ENCODE results near the gene RAD51B.

Gene RAD51B

DNA sequence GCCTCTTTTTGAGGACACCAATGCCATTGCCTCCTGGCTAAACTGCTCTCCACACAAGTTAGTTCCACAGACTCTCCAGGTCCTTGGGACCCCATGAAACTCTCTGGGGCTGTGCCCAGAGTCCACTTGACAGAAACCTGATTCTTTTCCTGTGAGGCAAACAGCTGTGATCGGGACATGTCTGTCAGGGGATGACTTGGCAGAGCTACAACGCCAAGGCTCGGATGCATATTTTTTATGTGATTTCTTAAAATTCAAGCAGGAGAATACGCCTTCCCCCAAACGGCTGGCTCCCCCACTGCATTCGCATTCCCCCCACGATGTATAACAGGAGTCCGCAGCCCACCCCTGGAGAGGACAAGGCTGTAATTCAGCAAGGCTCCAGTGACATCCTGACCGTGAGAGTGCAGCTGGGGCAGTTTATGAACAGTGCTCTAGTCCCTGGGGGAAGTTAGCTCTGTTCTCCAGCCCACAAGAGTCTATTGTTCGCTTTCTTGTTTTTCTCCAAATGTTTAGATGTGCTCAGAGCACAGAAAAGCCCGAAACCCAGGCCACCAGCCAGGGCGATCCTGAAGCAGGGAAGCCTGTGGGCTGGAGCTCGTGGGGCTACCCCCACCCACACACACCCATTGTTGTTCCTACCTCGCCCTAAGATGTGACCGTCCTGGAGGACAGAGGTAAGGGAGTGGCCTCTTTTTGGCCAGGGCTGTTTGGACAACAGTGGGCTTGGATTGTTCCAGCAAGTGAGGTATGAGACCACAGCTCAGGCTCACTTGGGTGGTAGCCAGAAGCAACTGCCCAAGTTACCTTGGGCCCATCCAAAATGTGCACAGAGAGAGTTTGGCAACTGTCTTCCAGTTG lies 813.8 kb downstream of the RAD51B start:
- TF ChIP-seq, protein P1, sequence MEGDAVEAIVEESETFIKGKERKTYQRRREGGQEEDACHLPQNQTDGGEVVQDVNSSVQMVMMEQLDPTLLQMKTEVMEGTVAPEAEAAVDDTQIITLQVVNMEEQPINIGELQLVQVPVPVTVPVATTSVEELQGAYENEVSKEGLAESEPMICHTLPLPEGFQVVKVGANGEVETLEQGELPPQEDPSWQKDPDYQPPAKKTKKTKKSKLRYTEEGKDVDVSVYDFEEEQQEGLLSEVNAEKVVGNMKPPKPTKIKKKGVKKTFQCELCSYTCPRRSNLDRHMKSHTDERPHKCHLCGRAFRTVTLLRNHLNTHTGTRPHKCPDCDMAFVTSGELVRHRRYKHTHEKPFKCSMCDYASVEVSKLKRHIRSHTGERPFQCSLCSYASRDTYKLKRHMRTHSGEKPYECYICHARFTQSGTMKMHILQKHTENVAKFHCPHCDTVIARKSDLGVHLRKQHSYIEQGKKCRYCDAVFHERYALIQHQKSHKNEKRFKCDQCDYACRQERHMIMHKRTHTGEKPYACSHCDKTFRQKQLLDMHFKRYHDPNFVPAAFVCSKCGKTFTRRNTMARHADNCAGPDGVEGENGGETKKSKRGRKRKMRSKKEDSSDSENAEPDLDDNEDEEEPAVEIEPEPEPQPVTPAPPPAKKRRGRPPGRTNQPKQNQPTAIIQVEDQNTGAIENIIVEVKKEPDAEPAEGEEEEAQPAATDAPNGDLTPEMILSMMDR (IDR thresholded peaks at IDR 0.05; ENCODE audit: low read length, missing control alignments), result no peak
- no peak overlapping the region for H3K4me3 ChIP-seq (replicated peaks; ENCODE audit: low read depth, low read length)
- peak; percentile 84 for DNase-seq (ENCODE audit: low read depth)

DNA sequence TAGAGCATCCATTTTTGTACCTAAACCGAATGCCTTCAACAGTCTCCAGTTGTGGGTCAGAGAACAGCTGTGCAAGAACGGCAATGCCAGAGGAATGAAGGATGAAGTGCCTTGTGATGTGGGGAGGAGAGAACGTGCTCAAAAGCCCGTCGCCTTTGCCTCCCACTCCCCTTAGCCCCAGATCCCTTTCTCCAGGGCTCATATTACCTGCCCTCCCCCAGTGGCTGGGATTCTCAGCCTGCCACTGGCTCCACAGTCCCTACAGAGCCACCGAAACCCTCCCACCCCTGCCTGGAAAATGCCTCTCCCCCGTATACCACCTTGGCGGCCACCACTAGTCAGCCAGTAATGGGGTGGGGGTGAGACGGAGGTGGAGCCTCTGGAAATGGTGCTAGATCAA lies 814.8 kb downstream of the RAD51B start:
- H3K4me3 ChIP-seq (replicated peaks; ENCODE audit: low read depth, low read length), result no peak overlapping the region
- no peak for DNase-seq (ENCODE audit: low read depth)
- TF ChIP-seq, protein P1 (IDR thresholded peaks at IDR 0.05; ENCODE audit: low read length, missing control alignments), result no peak

DNA sequence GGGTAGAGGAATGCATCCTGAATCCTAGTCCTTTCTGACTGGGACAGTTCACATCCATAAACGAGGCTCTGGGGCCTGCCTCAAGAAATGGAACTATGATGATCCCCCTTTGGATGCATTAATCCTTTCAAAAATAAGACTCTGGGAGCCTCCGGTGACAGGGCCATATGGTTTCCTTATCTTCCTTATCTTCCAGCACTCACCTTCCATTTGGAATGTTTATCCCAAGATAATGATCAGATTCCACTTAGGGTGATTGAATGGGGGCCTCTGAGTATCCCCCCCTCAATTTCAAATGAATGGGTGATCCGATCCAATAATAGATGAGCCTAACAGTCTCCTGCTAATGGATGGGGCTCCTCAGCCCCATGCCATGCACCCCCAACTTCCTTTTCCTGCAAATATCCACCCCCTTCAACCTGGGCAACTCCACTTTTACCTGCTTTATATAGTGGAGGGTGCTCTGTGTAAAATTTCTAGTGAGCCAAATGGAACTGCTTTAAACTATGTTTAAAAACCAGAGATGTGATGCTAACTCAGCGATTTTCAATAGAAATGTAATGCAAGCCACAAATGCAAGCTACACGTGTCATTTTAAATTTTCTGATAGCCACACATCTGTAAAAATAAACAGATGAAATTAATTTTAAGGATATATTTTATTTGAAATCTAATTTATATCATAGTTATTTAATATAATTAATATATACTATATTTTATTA lies 815.5 kb downstream of the RAD51B start:
- TF ChIP-seq, protein P1 (IDR thresholded peaks at IDR 0.05; ENCODE audit: low read length, missing control alignments), result no peak
- H3K4me3 ChIP-seq (replicated peaks; ENCODE audit: low read depth, low read length), result no peak overlapping the region
- DNase-seq (ENCODE audit: low read depth), result no peak

DNA sequence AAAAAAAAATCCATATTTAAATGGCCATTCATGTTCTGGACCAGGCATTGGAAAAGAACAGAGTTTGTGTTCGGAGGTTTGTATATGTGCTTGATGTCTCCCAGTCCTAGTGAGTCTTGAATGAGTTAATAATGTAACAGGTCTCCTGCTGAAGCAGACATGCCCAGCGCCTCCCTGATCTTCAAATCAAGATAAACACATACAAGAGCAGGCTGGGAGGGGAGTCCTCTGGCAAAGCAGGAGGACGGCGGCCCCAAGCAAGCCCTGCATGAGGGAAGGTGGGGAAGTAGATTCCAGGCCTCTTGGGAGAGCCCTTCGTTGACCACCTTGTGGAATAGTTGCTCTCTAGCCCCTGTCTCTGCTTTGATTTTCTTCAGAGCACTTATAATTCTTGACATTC lies 817.0 kb downstream of the RAD51B start:
- TF ChIP-seq, protein P1 (IDR thresholded peaks at IDR 0.05; ENCODE audit: low read length, missing control alignments), result no peak
- no peak overlapping the region for H3K4me3 ChIP-seq (replicated peaks; ENCODE audit: low read depth, low read length)
- DNase-seq (ENCODE audit: low read depth), result no peak

DNA sequence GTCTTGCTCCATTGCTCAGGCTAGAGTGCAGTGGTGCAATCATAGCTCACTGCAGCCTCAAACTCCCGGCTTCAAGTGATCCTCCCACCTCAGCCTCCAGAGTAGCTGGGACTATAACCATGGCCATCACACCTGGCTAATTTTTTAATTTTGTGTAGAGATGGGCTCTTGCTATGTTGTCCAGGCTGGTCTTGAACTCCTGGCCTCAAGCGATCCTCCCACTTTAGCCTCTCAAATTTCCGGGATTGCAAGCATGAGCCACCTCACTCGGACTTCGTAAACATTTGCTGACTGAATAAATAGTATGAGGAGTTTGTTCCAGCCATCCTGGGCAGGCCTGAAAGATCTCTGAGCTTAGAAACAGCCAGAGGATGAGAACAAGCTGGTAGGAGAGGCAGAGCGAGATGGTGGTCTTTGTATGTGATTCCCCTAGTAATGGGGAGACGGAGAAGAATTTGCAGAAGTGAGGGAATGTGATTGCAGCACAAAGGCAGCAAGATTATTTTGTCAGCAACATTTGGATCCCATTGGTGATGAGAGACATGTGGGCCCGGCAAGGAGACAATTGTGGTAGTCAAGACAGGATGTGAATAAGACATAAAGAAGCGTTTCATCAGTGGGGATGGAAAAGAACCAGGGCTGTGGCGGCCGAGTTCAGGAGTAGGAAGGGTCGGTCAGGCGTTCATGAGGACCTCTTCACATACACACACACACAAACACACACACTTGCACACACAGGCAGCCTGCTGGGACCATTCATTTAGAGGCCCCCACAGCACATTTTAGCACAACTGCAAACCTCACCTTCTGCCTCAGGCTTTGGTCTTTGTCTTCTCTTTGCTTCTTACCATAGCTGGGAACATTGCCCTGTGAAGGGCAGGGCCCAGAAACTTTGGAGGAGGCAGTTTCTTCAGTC lies 817.8 kb downstream of the RAD51B start:
- DNase-seq (ENCODE audit: low read depth), result peak; percentile 90
- TF ChIP-seq, protein P1 (IDR thresholded peaks at IDR 0.05; ENCODE audit: low read length, missing control alignments), result no peak
- no peak overlapping the region for H3K4me3 ChIP-seq (replicated peaks; ENCODE audit: low read depth, low read length)

DNA sequence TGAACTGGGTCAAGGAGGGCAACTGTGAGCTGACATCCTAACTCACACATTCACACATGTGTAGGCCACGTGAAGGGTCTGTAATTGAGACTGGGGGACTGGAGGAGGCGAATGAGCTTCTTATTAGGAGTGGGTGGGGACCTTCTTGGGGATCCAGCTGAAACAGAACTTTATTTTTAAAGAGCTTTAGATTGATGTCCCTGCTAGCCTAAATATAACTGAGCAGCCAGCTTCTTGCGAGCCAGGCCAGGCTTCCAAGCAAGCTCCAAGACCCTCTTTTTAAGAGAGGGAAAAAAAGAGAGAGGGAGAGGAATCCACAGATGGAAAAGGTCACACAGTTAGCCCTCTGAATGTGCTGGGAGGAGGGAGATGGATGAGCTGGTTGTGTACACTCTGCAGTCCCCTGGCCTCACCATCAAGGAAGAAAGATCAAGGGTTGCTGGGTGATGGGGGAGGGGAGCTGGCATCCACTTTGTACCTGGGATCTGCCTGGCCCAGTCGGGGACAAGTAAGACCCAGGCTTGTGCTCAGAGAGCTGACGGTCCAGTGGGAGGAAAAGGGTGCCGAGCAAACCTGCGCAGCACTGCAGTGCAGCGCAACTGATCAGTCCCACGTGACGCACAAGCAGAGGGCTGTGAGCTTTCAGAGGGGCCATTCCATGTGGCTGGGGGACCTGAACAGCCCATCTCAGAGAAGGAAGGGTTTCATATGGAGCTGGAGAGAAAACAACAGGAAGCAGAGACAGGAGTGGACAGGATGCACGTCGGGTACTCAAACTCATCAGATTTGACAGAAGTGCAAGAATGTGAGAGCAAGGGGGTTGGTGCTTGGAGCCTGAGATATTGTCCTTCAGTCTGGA lies 818.8 kb downstream of the RAD51B start:
- DNase-seq (ENCODE audit: low read depth), result no peak
- TF ChIP-seq, protein P1 (IDR thresholded peaks at IDR 0.05; ENCODE audit: low read length, missing control alignments), result no peak
- no peak overlapping the region for H3K4me3 ChIP-seq (replicated peaks; ENCODE audit: low read depth, low read length)
